Bronchial epithelial cell (primary cell): ENCODE measurements around the gene RAD51B. TPM values are rescaled to one million over a fixed set of nuclear protein-coding genes. Genes with fewer than 3 reads are reported as not detected.

Experiments used
- DNase-seq: peaks from one replicate; pipeline ENCODE4 v3.0.0-alpha.2; 2010; ENCODE audit warnings: low read depth
- FAIRE-seq: peaks from 2 replicates; lab custom pipeline; 2011; peaks lifted over from hg19 to GRCh38; lab: Jason Lieb, UNC
- H3K27me3 ChIP-seq: 2 replicates; pipeline ENCODE4 v1.5.1; 2011; ENCODE audit warnings: low read length; ENCODE audit not compliant: control insufficient read depth, insufficient read depth
- H3K36me3 ChIP-seq: 2 replicates; pipeline ENCODE4 v1.5.1; 2011; ENCODE audit warnings: low read length; ENCODE audit not compliant: control insufficient read depth, insufficient read depth
- H3K4me3 ChIP-seq: 2 replicates; pipeline ENCODE4 v1.5.1; 2011; ENCODE audit warnings: mild to moderate bottlenecking, low read depth, low read length, control low read depth
- CTCF ChIP-seq: IDR thresholded peaks from 2 replicates; pipeline ENCODE4 v1.5.1; 2011; ENCODE audit warnings: mild to moderate bottlenecking, moderate library complexity, low read length, control low read depth, inconsistent platforms; ENCODE audit not compliant: insufficient read depth, severe bottlenecking
- total RNA-seq: library from RNA; depleted of rRNA; stranded (reverse); fragments of >200 nt; gene quantifications from 2 replicates; pipeline ENCODE4 v1.2.1, GENCODE V29; 2014

The RAD51B gene
- total RNA-seq, 1 donor from 2014 or later = 12.1 TPM

DNA sequence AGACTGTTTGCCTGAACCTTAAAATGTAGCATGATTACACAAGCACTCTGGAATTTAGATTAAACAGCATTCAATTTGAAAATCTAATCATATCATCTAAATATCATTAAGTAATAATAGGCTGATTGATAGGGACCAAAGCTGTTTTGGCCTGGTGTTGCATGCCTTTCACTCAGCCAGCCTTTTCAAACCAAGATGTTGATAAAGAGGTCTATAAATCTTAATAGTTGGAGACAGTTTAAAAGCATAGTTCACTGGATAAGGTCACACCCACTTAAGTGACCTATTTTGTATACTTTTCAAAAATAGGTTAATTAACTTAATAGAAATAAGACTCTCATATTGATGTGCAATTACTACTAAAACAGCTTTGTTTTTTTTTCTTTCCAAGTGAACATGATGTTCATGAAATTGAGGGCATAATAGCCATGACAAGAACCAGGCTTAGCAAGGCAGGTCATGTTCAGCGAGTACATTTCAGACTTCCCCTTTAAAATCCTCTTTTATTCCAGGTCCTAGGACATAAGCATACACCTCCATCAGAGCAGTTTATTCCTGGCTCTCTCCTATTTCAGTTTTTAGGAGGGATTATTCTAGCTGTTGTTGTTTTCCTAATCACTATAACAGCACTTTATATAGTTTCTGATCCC is 349.0 kb downstream of the RAD51B start:
- H3K27me3 ChIP-seq = no peaks in the 10 kb centered on the region
- DNase-seq (no peak), FAIRE-seq (no peak)
- TF ChIP-seq CTCF = no peak
- H3K4me3 ChIP-seq = no peak overlapping the region
- no peaks in the 10 kb centered on the region for H3K36me3 ChIP-seq

GRCh38 chr14:68172216-68172615 is 352.6 kb downstream of the RAD51B start:
- Histone ChIP-seq H3K27me3 (no peaks in the 10 kb centered on the region), H3K4me3 (no peak overlapping the region), H3K36me3 (no peaks in the 10 kb centered on the region)
- DNase-seq (no peak), FAIRE-seq (no peak)
- no peak for TF ChIP-seq CTCF

GRCh38 chr14:68172627-68173026 is 353.0 kb downstream of the RAD51B start:
- Histone ChIP-seq H3K4me3 (no peak overlapping the region), H3K27me3 (no peaks in the 10 kb centered on the region), H3K36me3 (no peaks in the 10 kb centered on the region)
- DNase-seq (peak; percentile 35), FAIRE-seq (no peak)
- no peak for TF ChIP-seq CTCF

DNA sequence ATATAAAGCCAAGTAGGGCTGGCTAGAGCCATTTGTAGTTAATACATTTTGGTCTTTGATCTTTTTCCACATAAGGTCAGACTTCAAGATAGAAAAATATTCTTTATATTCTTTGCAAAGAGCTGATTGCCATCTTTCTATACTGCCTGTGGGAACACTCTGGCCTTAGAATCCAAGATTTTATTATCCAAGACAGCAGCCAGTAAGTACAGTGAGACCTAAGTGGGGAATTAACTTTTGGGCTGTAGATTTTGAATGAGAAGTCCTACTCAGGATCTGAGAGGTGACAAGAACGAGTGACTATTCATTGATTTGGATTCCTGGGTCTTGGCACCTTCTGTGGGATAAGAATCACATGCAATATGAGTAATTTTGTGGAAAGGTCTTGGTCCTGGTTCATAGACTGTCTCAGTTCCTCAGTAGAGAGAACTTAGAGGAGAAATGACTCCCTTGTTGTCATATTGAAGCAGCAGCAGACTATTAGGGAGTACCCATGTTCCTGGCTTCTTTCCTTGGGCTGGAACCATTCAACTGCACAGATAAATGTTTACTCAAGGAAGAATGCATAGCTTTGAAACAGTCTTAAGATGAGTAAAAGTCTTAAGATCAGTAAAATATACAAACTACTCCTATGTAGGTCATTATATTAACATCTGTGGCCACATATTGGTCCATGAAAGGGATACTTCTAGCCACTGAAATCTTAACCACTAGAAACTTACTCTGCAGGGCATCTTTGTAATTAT is 353.8 kb downstream of the RAD51B start:
- TF ChIP-seq CTCF = no peak
- no peak for DNase-seq
- Histone ChIP-seq H3K36me3 (no peaks in the 10 kb centered on the region), H3K27me3 (no peaks in the 10 kb centered on the region), H3K4me3 (no peak overlapping the region)
- FAIRE-seq = no peak

GRCh38 chr14:68174446-68174845 is 354.9 kb downstream of the RAD51B start:
- Histone ChIP-seq H3K27me3 (no peaks in the 10 kb centered on the region), H3K36me3 (no peaks in the 10 kb centered on the region), H3K4me3 (no peak overlapping the region)
- TF ChIP-seq CTCF = no peak
- DNase-seq = no peak
- no peak for FAIRE-seq
